Glutamatergic neuron (in vitro differentiated cells): Measurements from ENCODE around the gene GSTM2. TPM values are rescaled to one million over a fixed set of nuclear protein-coding genes. Genes with fewer than 3 reads are reported as not detected.
"Not testable (repeated sequence)": the region's sequence is repeated elsewhere in the genome, so short reads cannot be mapped to it uniquely, and the experiment has no call there.

Source experiments
- DNase-seq: peaks from one replicate; pipeline ENCODE4 v3.0.0; 2022
- H3K27ac Mint-ChIP-seq: one replicate; pipeline ENCODE4 v1.8.0; 2020; ENCODE audit warnings: mild to moderate bottlenecking, mixed read lengths, inconsistent platforms; ENCODE audit not compliant: unreplicated experiment
- H3K27me3 Mint-ChIP-seq: one replicate; pipeline ENCODE4 v1.8.0; 2020; ENCODE audit warnings: mild to moderate bottlenecking, moderate library complexity, mixed read lengths, inconsistent platforms; ENCODE audit not compliant: unreplicated experiment
- H3K36me3 Mint-ChIP-seq: one replicate; pipeline ENCODE4 v1.8.0; 2020; ENCODE audit warnings: mild to moderate bottlenecking, mixed read lengths, inconsistent platforms; ENCODE audit not compliant: unreplicated experiment
- H3K4me1 Mint-ChIP-seq: one replicate; pipeline ENCODE4 v1.8.0; 2020; ENCODE audit warnings: mild to moderate bottlenecking, low read depth, mixed read lengths, inconsistent platforms; ENCODE audit not compliant: unreplicated experiment
- H3K4me3 Mint-ChIP-seq: one replicate; pipeline ENCODE4 v1.8.0; 2020; ENCODE audit warnings: mild to moderate bottlenecking, mixed read lengths, inconsistent platforms; ENCODE audit not compliant: unreplicated experiment
- H3K9me3 Mint-ChIP-seq: one replicate; pipeline ENCODE4 v1.8.0; 2020; ENCODE audit warnings: mild to moderate bottlenecking, moderate library complexity, mixed read lengths, inconsistent platforms; ENCODE audit not compliant: unreplicated experiment
- total RNA-seq: library from RNA; stranded (reverse); fragmentation: NEBNext Ultra II Directional; extraction: Animal tissue kit (Norgen Biotek cat#: 25700); gene quantifications from one replicate; pipeline ENCODE4 v1.2.1, GENCODE V29; 2021; ENCODE audit not compliant: unreplicated experiment
- TF ChIP-seq, protein P1 (sequence below): fragments of 200-600 bp; sonication (generic); IDR thresholded peaks from one replicate; pipeline ENCODE4 v1.5.0; 2021; ENCODE audit not compliant: partially characterized antibody, unreplicated experiment

Gene GSTM2
- total RNA-seq, 1 donor from 2014 or later, result 33.6 TPM

DNA sequence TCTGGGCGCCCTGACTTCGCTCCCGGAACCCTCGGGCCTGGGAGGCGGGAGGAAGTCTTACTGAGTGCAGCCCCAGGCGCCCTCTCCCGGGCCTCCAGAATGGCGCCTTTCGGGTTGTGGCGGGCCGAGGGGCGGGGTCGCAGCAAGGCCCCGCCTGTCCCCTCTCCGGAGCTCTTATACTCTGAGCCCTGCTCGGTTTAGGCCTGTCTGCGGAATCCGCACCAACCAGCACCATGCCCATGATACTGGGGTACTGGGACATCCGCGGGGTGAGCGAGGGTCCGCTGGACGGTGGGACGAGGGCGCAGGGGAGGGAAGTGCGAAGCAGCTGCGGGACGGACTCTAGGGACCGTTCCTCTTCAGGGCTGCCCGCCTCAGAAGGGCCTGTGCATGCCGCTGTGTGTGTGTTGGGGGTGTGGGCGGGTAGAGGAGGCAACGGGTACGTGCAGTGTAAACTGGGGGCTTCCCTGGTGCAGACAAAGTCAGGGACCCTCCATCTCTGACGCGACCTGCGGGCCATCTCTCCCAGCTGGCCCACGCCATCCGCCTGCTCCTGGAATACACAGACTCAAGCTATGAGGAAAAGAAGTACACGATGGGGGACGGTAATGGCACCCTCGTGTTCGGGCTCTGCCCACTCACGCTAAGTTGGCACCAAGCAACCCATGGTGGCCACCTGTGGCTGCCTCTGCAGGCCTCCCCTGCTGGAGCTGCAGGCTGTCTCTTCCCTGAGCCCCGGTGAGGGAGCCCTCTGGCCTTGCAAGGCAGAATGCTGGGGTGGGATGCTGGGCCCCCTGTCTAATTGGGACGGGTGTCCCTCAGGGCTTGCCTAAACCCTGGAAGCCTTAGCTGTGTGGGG, 20.0 kb downstream of the GSTM2 start, which contains the start of gene GSTM1:
Gene GSTM1 (plus strand): TSS at position 177 of the 859 bp plus-strand sequence. CDS start 57 bp downstream, at position 234.
- H3K4me1 Mint-ChIP-seq, result no peaks in the 10 kb centered on the region
- H3K27ac Mint-ChIP-seq, result no peak within 1 kb of the TSS
- H3K36me3 Mint-ChIP-seq, result no peaks in the 10 kb centered on the region
- no peaks in the 10 kb centered on the region for H3K9me3 Mint-ChIP-seq
- H3K4me3 Mint-ChIP-seq, result no peak within 1 kb of the TSS
- H3K27me3 Mint-ChIP-seq, result no peaks in the 10 kb centered on the region
- DNase-seq, result no peak
- TF ChIP-seq, protein P1, sequence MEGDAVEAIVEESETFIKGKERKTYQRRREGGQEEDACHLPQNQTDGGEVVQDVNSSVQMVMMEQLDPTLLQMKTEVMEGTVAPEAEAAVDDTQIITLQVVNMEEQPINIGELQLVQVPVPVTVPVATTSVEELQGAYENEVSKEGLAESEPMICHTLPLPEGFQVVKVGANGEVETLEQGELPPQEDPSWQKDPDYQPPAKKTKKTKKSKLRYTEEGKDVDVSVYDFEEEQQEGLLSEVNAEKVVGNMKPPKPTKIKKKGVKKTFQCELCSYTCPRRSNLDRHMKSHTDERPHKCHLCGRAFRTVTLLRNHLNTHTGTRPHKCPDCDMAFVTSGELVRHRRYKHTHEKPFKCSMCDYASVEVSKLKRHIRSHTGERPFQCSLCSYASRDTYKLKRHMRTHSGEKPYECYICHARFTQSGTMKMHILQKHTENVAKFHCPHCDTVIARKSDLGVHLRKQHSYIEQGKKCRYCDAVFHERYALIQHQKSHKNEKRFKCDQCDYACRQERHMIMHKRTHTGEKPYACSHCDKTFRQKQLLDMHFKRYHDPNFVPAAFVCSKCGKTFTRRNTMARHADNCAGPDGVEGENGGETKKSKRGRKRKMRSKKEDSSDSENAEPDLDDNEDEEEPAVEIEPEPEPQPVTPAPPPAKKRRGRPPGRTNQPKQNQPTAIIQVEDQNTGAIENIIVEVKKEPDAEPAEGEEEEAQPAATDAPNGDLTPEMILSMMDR, result no peak

- H3K36me3 Mint-ChIP-seq, result no peaks in the 10 kb centered on the region
- H3K9me3 Mint-ChIP-seq, result no peaks in the 10 kb centered on the region
- no peak for DNase-seq
- H3K4me1 Mint-ChIP-seq, result no peaks in the 10 kb centered on the region
- H3K4me3 Mint-ChIP-seq, result no peak overlapping the region
- H3K27ac Mint-ChIP-seq, result no peak overlapping the region
- TF ChIP-seq, protein P1, result no peak
- no peaks in the 10 kb centered on the region for H3K27me3 Mint-ChIP-seq
Measured at GRCh38 chr1:109689844-109690405, 22.1 kb downstream of the GSTM2 start.

DNA sequence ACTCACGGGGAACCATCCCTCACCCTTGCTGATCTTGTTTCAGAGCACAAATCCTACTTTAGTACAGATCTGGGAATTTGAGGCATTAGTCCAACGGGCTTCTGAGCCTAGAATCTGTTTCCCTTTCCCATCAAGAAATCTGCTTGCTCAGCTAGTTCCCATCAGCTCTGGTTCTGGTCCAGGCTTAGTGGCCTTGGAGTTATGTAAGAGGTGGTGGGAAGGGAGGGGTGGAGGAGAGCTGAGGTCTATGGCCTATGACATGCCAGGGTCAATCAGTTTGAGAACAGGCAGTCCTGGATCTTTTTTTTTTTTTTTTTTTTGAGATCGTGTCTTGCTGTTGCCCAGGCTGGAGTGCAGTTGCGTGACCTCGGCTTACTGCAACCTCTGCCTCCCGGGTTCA, 23.9 kb downstream of the GSTM2 start:
- H3K4me1 Mint-ChIP-seq, result no peaks in the 10 kb centered on the region
- no peaks in the 10 kb centered on the region for H3K9me3 Mint-ChIP-seq
- no peak for DNase-seq
- no peak overlapping the region for H3K4me3 Mint-ChIP-seq
- TF ChIP-seq, protein P1, result no peak
- no peaks in the 10 kb centered on the region for H3K27me3 Mint-ChIP-seq
- no peaks in the 10 kb centered on the region for H3K36me3 Mint-ChIP-seq
- no peak overlapping the region for H3K27ac Mint-ChIP-seq

- not testable (repeated sequence) for H3K4me3 Mint-ChIP-seq, H3K36me3 Mint-ChIP-seq, H3K4me1 Mint-ChIP-seq, H3K27me3 Mint-ChIP-seq, H3K9me3 Mint-ChIP-seq, H3K27ac Mint-ChIP-seq, DNase-seq
Measured at GRCh38 chr1:109694400-109694799, 26.5 kb downstream of the GSTM2 start.

GRCh38 chr1:109695138-109695537, 27.3 kb downstream of the GSTM2 start:
- not testable (repeated sequence) for H3K27me3 Mint-ChIP-seq, H3K4me3 Mint-ChIP-seq, H3K4me1 Mint-ChIP-seq, H3K27ac Mint-ChIP-seq, H3K36me3 Mint-ChIP-seq, H3K9me3 Mint-ChIP-seq, DNase-seq

DNA sequence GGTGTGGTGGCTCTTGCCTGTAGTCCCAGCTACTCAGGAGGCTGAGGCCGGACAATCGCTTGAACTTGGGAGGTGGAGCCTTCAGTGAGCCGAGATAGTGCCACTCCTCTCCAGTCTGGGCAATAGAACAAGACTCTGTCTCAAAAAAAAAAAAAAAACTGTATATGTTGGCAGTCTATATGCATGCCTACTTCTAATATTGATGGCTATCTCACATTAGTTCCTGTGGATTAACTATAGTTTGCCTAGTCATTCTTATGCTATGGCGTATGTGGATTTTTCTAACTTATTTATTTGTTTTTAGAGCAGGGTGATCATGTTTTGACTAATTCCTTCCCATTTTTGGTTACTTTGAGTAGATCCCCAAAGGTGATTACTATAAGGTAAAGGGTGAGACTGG, 29.2 kb downstream of the GSTM2 start:
- no peaks in the 10 kb centered on the region for H3K4me1 Mint-ChIP-seq
- TF ChIP-seq, protein P1, result no peak
- H3K4me3 Mint-ChIP-seq, result no peak overlapping the region
- H3K27me3 Mint-ChIP-seq, result no peaks in the 10 kb centered on the region
- H3K27ac Mint-ChIP-seq, result no peak overlapping the region
- no peak for DNase-seq
- H3K9me3 Mint-ChIP-seq, result no peaks in the 10 kb centered on the region
- H3K36me3 Mint-ChIP-seq, result no peaks in the 10 kb centered on the region

- DNase-seq, H3K36me3 Mint-ChIP-seq, H3K9me3 Mint-ChIP-seq, H3K4me1 Mint-ChIP-seq, H3K4me3 Mint-ChIP-seq, H3K27ac Mint-ChIP-seq, H3K27me3 Mint-ChIP-seq: not testable (repeated sequence)
Measured at GRCh38 chr1:109697861-109698260, 30.0 kb downstream of the GSTM2 start.

GRCh38 chr1:109702940-109703339, 35.1 kb downstream of the GSTM2 start:
- not testable (repeated sequence) for H3K4me1 Mint-ChIP-seq, H3K4me3 Mint-ChIP-seq, H3K9me3 Mint-ChIP-seq, H3K27ac Mint-ChIP-seq, DNase-seq, H3K27me3 Mint-ChIP-seq, H3K36me3 Mint-ChIP-seq
